ENCODE measurements around the gene TASP1. TPM values are rescaled to one million over a fixed set of nuclear protein-coding genes. Genes with fewer than 3 reads are reported as not detected.

Gene TASP1
- total and polyA plus RNA-seq, 2 donors, result 19.9 to 23.3 TPM

- H3K36me3 ChIP-seq (ENCODE audit: control insufficient read depth in 2 of 2, insufficient read depth in 2 of 2, low read length in 1 of 2), result no peaks in the 10 kb centered on the region
- 95% methylated on average over 5 of the region's 5 CpGs for WGBS
- H3K4me1 ChIP-seq (ENCODE audit: control insufficient read depth in 2 of 2, insufficient read depth in 2 of 2, low read length in 2 of 2), result no peaks in the 10 kb centered on the region
- H3K27ac ChIP-seq (ENCODE audit: low read depth in 1 of 2, low read length in 1 of 2), result no peak overlapping the region
- no peaks in the 10 kb centered on the region for H3K27me3 ChIP-seq (ENCODE audit: control insufficient read depth in 2 of 2, insufficient read depth in 1 of 2, low read length in 1 of 2)
- no peak overlapping the region for H3K4me3 ChIP-seq (ENCODE audit: low read length in 2 of 2)
- H3K9me3 ChIP-seq (ENCODE audit: control insufficient read depth in 2 of 2, insufficient read depth in 1 of 2, low read length in 1 of 2), result no peaks in the 10 kb centered on the region
- DNase-seq (ENCODE audit: low read depth in 6 of 9, low spot score in 9 of 9), result no peak
Observed at GRCh38 chr20:13402171-13402760, 236.5 kb downstream of the TASP1 start.

- no peaks in the 10 kb centered on the region for H3K27me3 ChIP-seq (ENCODE audit: control insufficient read depth in 2 of 2, insufficient read depth in 1 of 2, low read length in 1 of 2)
- WGBS, result 99% methylated on average over 1 of the region's 1 CpG
- H3K27ac ChIP-seq (ENCODE audit: low read depth in 1 of 2, low read length in 1 of 2), result no peak overlapping the region
- H3K4me3 ChIP-seq (ENCODE audit: low read length in 2 of 2), result no peak overlapping the region
- H3K36me3 ChIP-seq (ENCODE audit: control insufficient read depth in 2 of 2, insufficient read depth in 2 of 2, low read length in 1 of 2), result no peaks in the 10 kb centered on the region
- H3K9me3 ChIP-seq (ENCODE audit: control insufficient read depth in 2 of 2, insufficient read depth in 1 of 2, low read length in 1 of 2), result no peaks in the 10 kb centered on the region
- H3K4me1 ChIP-seq (ENCODE audit: control insufficient read depth in 2 of 2, insufficient read depth in 2 of 2, low read length in 2 of 2), result no peaks in the 10 kb centered on the region
- no peak for DNase-seq (ENCODE audit: low read depth in 6 of 9, low spot score in 9 of 9)
Observed at GRCh38 chr20:13401596-13401995, 237.1 kb downstream of the TASP1 start.

GRCh38 chr20:13400453-13400852, 238.3 kb downstream of the TASP1 start:
- Histone ChIP-seq H3K36me3 (ENCODE audit: control insufficient read depth in 2 of 2, insufficient read depth in 2 of 2, low read length in 1 of 2) (no peaks in the 10 kb centered on the region), H3K9me3 (ENCODE audit: control insufficient read depth in 2 of 2, insufficient read depth in 1 of 2, low read length in 1 of 2) (no peaks in the 10 kb centered on the region), H3K4me3 (ENCODE audit: low read length in 2 of 2) (no peak overlapping the region), H3K27me3 (ENCODE audit: control insufficient read depth in 2 of 2, insufficient read depth in 1 of 2, low read length in 1 of 2) (no peaks in the 10 kb centered on the region), H3K4me1 (ENCODE audit: control insufficient read depth in 2 of 2, insufficient read depth in 2 of 2, low read length in 2 of 2) (no peaks in the 10 kb centered on the region), H3K27ac (ENCODE audit: low read depth in 1 of 2, low read length in 1 of 2) (no peak overlapping the region)
- 99% methylated on average over 2 of the region's 2 CpGs for WGBS
- DNase-seq (ENCODE audit: low read depth in 6 of 9, low spot score in 9 of 9), result no peak

- WGBS, result 90% methylated on average over 1 of the region's 1 CpG
- H3K27me3 ChIP-seq (ENCODE audit: control insufficient read depth in 2 of 2, insufficient read depth in 1 of 2, low read length in 1 of 2), result no peaks in the 10 kb centered on the region
- H3K27ac ChIP-seq (ENCODE audit: low read depth in 1 of 2, low read length in 1 of 2), result no peak overlapping the region
- H3K4me1 ChIP-seq (ENCODE audit: control insufficient read depth in 2 of 2, insufficient read depth in 2 of 2, low read length in 2 of 2), result no peaks in the 10 kb centered on the region
- DNase-seq (ENCODE audit: low read depth in 6 of 9, low spot score in 9 of 9), result no peak
- peaks cover 0 to 3% of the 10 kb centered on the region in 2 donors for H3K9me3 ChIP-seq (ENCODE audit: control insufficient read depth in 2 of 2, insufficient read depth in 1 of 2, low read length in 1 of 2)
- H3K4me3 ChIP-seq (ENCODE audit: low read length in 2 of 2), result no peak overlapping the region
- H3K36me3 ChIP-seq (ENCODE audit: control insufficient read depth in 2 of 2, insufficient read depth in 2 of 2, low read length in 1 of 2), result no peaks in the 10 kb centered on the region
Observed at GRCh38 chr20:13397300-13397724, 241.4 kb downstream of the TASP1 start.

- H3K4me3 ChIP-seq (ENCODE audit: low read length in 2 of 2), result no peak overlapping the region
- no peak overlapping the region for H3K27ac ChIP-seq (ENCODE audit: low read depth in 1 of 2, low read length in 1 of 2)
- no peaks in the 10 kb centered on the region for H3K4me1 ChIP-seq (ENCODE audit: control insufficient read depth in 2 of 2, insufficient read depth in 2 of 2, low read length in 2 of 2)
- H3K36me3 ChIP-seq (ENCODE audit: control insufficient read depth in 2 of 2, insufficient read depth in 2 of 2, low read length in 1 of 2), result no peaks in the 10 kb centered on the region
- DNase-seq (ENCODE audit: low read depth in 6 of 9, low spot score in 9 of 9), result no peak
- no peaks in the 10 kb centered on the region for H3K27me3 ChIP-seq (ENCODE audit: control insufficient read depth in 2 of 2, insufficient read depth in 1 of 2, low read length in 1 of 2)
- H3K9me3 ChIP-seq (ENCODE audit: control insufficient read depth in 2 of 2, insufficient read depth in 1 of 2, low read length in 1 of 2), result peaks cover 0 to 3% of the 10 kb centered on the region in 2 donors
Observed at GRCh38 chr20:13396826-13397225, 241.9 kb downstream of the TASP1 start.

GRCh38 chr20:13396022-13396421, 242.7 kb downstream of the TASP1 start:
- peaks cover 0 to 3% of the 10 kb centered on the region in 2 donors for H3K9me3 ChIP-seq (ENCODE audit: control insufficient read depth in 2 of 2, insufficient read depth in 1 of 2, low read length in 1 of 2)
- no peaks in the 10 kb centered on the region for H3K27me3 ChIP-seq (ENCODE audit: control insufficient read depth in 2 of 2, insufficient read depth in 1 of 2, low read length in 1 of 2)

GRCh38 chr20:13395232-13395631, 243.5 kb downstream of the TASP1 start:
- Histone ChIP-seq H3K4me1 (ENCODE audit: control insufficient read depth in 2 of 2, insufficient read depth in 2 of 2, low read length in 2 of 2) (no peaks in the 10 kb centered on the region), H3K4me3 (ENCODE audit: low read length in 2 of 2) (no peak overlapping the region), H3K9me3 (ENCODE audit: control insufficient read depth in 2 of 2, insufficient read depth in 1 of 2, low read length in 1 of 2) (peaks cover 0 to 3% of the 10 kb centered on the region in 2 donors), H3K27ac (ENCODE audit: low read depth in 1 of 2, low read length in 1 of 2) (no peak overlapping the region), H3K27me3 (ENCODE audit: control insufficient read depth in 2 of 2, insufficient read depth in 1 of 2, low read length in 1 of 2) (no peaks in the 10 kb centered on the region), H3K36me3 (ENCODE audit: control insufficient read depth in 2 of 2, insufficient read depth in 2 of 2, low read length in 1 of 2) (no peaks in the 10 kb centered on the region)
- 77% methylated on average over 1 of the region's 1 CpG for WGBS
- no peak for DNase-seq (ENCODE audit: low read depth in 6 of 9, low spot score in 9 of 9)

More at GRCh38 chr20:13396022-13396421, 242.7 kb downstream of the TASP1 start:
- DNase-seq (ENCODE audit: low read depth in 6 of 9, low spot score in 9 of 9), result no peak
- Histone ChIP-seq H3K4me1 (ENCODE audit: control insufficient read depth in 2 of 2, insufficient read depth in 2 of 2, low read length in 2 of 2) (no peaks in the 10 kb centered on the region), H3K27ac (ENCODE audit: low read depth in 1 of 2, low read length in 1 of 2) (no peak overlapping the region), H3K36me3 (ENCODE audit: control insufficient read depth in 2 of 2, insufficient read depth in 2 of 2, low read length in 1 of 2) (no peaks in the 10 kb centered on the region), H3K4me3 (ENCODE audit: low read length in 2 of 2) (no peak overlapping the region)
- WGBS, result 87% methylated on average over 3 of the region's 3 CpGs

- Histone ChIP-seq H3K27me3 (ENCODE audit: control insufficient read depth in 2 of 2, insufficient read depth in 1 of 2, low read length in 1 of 2) (no peaks in the 10 kb centered on the region), H3K4me3 (ENCODE audit: low read length in 2 of 2) (no peak overlapping the region), H3K27ac (ENCODE audit: low read depth in 1 of 2, low read length in 1 of 2) (no peak overlapping the region), H3K9me3 (ENCODE audit: control insufficient read depth in 2 of 2, insufficient read depth in 1 of 2, low read length in 1 of 2) (peaks cover 0 to 3% of the 10 kb centered on the region in 2 donors), H3K36me3 (ENCODE audit: control insufficient read depth in 2 of 2, insufficient read depth in 2 of 2, low read length in 1 of 2) (peaks cover 0 to 10% of the 10 kb centered on the region in 2 donors), H3K4me1 (ENCODE audit: control insufficient read depth in 2 of 2, insufficient read depth in 2 of 2, low read length in 2 of 2) (no peaks in the 10 kb centered on the region)
- no peak for DNase-seq (ENCODE audit: low read depth in 6 of 9, low spot score in 9 of 9)
- WGBS, result 99% methylated on average over 5 of the region's 5 CpGs
Observed at GRCh38 chr20:13392391-13392790, 246.3 kb downstream of the TASP1 start.

GRCh38 chr20:13389115-13389514, 249.6 kb downstream of the TASP1 start:
- H3K4me1 ChIP-seq (ENCODE audit: control insufficient read depth in 2 of 2, insufficient read depth in 2 of 2, low read length in 2 of 2), result no peaks in the 10 kb centered on the region
- H3K4me3 ChIP-seq (ENCODE audit: low read length in 2 of 2), result no peak overlapping the region
- H3K27ac ChIP-seq (ENCODE audit: low read depth in 1 of 2, low read length in 1 of 2), result no peak overlapping the region
- peaks cover 0 to 3% of the 10 kb centered on the region in 2 donors for H3K9me3 ChIP-seq (ENCODE audit: control insufficient read depth in 2 of 2, insufficient read depth in 1 of 2, low read length in 1 of 2)
- 86% methylated on average over 3 of the region's 3 CpGs for WGBS
- peaks cover 0 to 16% of the 10 kb centered on the region in 2 donors for H3K36me3 ChIP-seq (ENCODE audit: control insufficient read depth in 2 of 2, insufficient read depth in 2 of 2, low read length in 1 of 2)
- no peak for DNase-seq (ENCODE audit: low read depth in 6 of 9, low spot score in 9 of 9)
- H3K27me3 ChIP-seq (ENCODE audit: control insufficient read depth in 2 of 2, insufficient read depth in 1 of 2, low read length in 1 of 2), result no peaks in the 10 kb centered on the region

All from thymus (tissue), 11 donors.